ENCODE measurements around the gene CA12.

The CA12 gene

DNA sequence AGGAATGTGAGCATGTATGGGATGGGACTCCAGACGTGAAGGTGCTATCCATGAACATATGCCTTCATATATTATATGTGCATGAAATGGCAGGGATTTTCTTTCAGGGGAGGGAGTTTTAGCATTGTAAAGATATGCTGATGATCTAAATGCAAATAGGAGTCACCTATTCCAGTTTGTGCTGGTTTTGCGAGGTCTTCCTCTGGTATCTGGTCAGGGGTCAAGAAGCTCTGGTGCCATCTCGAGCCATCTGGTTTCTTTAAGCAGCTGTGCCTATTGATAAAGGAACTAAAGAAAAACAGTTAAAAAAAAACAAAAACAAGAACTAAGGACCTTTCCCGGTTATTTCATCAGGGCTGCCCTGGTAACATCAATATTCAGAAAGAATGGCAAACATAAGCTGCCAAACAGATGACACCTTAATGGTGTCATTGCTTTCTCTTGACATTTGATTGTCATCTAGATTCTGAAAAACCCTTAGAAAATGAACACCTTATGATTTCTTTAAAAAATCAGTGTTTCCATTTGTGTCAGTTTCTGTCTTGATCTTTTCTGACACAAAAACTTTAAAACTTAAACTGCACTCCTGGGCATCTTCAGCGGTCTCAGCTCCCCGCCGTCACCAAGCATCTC, 81.6 kb downstream of the CA12 start:
- H3K4me3 ChIP-seq (ENCODE audit: low read length) = no peak overlapping the region
- DNase-seq (ENCODE audit: low read depth) = no peak
- TF ChIP-seq, protein P1, sequence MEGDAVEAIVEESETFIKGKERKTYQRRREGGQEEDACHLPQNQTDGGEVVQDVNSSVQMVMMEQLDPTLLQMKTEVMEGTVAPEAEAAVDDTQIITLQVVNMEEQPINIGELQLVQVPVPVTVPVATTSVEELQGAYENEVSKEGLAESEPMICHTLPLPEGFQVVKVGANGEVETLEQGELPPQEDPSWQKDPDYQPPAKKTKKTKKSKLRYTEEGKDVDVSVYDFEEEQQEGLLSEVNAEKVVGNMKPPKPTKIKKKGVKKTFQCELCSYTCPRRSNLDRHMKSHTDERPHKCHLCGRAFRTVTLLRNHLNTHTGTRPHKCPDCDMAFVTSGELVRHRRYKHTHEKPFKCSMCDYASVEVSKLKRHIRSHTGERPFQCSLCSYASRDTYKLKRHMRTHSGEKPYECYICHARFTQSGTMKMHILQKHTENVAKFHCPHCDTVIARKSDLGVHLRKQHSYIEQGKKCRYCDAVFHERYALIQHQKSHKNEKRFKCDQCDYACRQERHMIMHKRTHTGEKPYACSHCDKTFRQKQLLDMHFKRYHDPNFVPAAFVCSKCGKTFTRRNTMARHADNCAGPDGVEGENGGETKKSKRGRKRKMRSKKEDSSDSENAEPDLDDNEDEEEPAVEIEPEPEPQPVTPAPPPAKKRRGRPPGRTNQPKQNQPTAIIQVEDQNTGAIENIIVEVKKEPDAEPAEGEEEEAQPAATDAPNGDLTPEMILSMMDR (conservative IDR thresholded peaks at IDR 0.05; ENCODE audit: low read length) = no peak

DNA sequence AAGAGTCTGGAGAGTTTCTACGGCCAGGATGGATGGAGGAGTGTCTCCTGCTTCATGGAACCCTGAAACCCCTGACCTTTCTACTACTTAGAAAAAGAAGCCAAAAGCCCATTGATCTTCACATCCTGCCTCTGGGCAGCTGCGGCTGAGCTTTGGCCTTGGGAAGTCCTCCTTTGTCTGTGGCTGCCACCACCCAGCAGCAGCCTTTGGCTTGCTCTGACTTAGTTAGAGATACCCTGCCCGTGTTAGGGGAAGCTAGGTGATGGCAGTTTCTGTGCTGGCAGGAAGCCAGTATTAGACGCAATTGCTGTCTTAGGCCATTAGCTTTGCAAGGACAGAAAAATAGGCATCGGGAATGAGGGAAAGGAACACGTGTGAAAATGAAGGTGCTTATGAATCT, 85.5 kb downstream of the CA12 start:
- DNase-seq (ENCODE audit: low read depth) = no peak
- TF ChIP-seq, protein P1 (conservative IDR thresholded peaks at IDR 0.05; ENCODE audit: low read length) = no peak

DNA sequence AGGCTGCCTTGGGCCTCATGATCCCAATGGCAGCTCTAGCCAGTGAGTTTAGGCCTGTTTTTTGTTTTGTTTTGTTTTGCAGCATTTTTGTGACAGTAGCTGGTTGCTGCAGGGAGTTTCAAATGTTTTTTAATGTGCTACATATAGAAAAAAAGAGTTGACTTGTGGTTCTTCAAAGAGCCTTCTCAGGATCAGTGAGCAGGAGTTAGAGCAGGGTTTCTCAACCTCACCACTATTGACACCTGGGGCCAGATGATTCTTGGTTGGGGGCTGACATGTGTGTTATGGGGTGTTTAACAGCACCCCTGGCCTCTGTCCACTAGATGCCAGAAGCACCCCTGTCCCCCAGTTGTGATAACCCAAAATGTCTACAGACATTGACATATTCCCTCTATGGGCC, 86.3 kb downstream of the CA12 start:
- H3K4me3 ChIP-seq (ENCODE audit: low read length) = no peak overlapping the region
- no peak for DNase-seq (ENCODE audit: low read depth)
- TF ChIP-seq, protein P1 (conservative IDR thresholded peaks at IDR 0.05; ENCODE audit: low read length) = no peak

More for the DNA sequence above, 85.5 kb downstream of the CA12 start:
- no peak overlapping the region for H3K4me3 ChIP-seq (ENCODE audit: low read length)

DNA sequence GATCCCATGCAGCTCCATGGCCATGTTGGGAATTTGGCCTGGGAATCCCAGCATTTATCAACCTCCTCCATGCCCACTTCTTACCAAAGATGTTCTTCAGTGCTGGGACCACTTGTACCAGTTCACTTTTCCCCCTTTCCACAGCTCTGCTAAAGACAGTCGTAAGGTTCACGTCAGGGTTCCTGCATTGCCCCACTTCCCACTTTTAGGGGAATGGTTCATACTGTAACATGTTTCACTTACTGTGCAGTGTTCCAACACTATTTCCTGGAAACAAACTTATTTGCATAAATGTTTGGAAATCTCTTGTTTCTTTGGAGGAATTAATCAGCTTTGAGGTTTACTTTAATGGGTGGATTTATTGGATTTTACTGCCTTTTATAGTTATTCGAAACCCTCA, 87.3 kb downstream of the CA12 start:
- DNase-seq (ENCODE audit: low read depth) = no peak

DNA sequence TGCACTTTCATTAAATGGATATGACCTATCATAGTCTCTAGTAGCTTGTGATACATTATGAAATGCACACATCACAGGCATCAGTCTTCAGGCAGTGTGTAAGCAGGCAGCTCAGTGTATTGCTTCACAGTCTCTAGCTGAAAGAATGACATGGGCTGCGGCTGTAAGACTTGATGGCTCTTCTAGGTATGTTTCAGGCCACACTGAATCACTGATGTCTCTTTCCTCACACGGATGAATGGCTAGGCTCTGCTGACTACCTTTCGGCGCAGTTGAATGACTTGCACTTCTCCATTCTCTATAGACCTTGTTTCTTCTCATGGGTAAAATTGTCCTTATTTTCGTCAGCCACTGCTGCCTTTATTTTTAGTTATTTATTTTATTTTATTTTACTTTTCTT, 88.9 kb downstream of the CA12 start:
- DNase-seq (ENCODE audit: low read depth) = peak; percentile 51
- H3K4me3 ChIP-seq (ENCODE audit: low read length) = no peak overlapping the region
- TF ChIP-seq, protein P1 (conservative IDR thresholded peaks at IDR 0.05; ENCODE audit: low read length) = no peak

More for the DNA sequence above, 87.3 kb downstream of the CA12 start:
- no peak overlapping the region for H3K4me3 ChIP-seq (ENCODE audit: low read length)
- TF ChIP-seq, protein P1 (conservative IDR thresholded peaks at IDR 0.05; ENCODE audit: low read length) = no peak

DNA sequence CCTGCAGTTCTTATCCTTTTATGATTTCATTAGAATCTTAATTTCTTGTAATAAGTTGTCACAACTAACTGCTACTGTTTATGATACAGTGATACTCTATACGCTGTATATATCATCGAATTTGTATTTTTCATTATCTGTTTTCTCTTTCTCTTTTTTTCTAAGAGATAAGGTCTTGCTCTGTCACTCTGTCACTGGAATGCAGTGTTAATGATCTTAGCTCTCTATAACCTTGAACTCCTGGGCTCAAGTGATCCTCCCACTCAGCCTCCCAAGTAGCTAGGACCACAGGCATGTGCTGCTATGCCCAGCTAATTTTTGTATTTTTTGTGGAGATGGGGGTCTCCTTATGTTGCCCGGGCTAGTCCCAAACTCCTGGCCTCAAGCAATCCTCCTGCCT, 89.4 kb downstream of the CA12 start:
- TF ChIP-seq, protein P1 (conservative IDR thresholded peaks at IDR 0.05; ENCODE audit: low read length) = no peak
- H3K4me3 ChIP-seq (ENCODE audit: low read length) = no peak overlapping the region
- no peak for DNase-seq (ENCODE audit: low read depth)

DNA sequence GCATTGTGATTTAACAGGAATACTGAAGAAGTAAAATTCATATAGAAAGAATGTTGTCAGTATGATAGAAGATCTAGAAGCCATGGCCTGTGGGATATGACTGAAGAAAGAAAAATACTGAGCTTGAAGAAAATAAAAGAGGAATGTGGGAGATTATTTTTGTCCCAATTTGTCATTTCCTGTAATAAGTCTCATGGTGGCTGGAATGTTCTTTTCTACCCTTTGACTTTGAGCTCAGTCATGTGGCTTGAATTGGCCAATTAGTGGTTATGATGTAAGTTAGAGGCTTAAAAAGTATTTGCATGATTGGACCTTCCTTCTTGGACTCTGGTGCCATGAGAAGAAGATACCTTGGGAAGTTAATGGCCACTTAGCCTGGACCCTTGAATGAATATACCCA, 90.1 kb downstream of the CA12 start:
- DNase-seq (ENCODE audit: low read depth) = peak; percentile 91
- TF ChIP-seq, protein P1 (conservative IDR thresholded peaks at IDR 0.05; ENCODE audit: low read length) = no peak
- no peak overlapping the region for H3K4me3 ChIP-seq (ENCODE audit: low read length)
